SK-N-SH (cell line): ENCODE data around the gene MYO9B. TPM values are rescaled to one million over a fixed set of nuclear protein-coding genes. Genes with fewer than 3 reads are reported as not detected.

Experiments used
- CTCF ChIA-PET: fragments of 300-600, 350-600 bp; formaldehyde crosslinking; extraction: SDS; loops from one replicate; lab custom pipeline; 2021; lab: Yijun Ruan, JAX
- POLR2A ChIA-PET: fragments of 350-600 bp; sonication (Branson Sonifier 250); formaldehyde crosslinking; extraction: SDS; loops from one replicate; lab custom pipeline; 2020; ENCODE audit warnings: antibody characterized with exemption, inconsistent platforms; lab: Yijun Ruan, JAX
- DNase-seq: peaks from one replicate; pipeline ENCODE4 v3.0.0; 2012
- H2AFZ ChIP-seq: fragments of 200-600 bp; sonication (generic); 2 replicates; pipeline ENCODE4 v1.8.1; 2016; ENCODE audit warnings: antibody characterized with exemption, mild to moderate bottlenecking, low read depth
- H3F3A ChIP-seq: fragments of 200-600 bp; sonication (generic); replicated peaks from 2 replicates; pipeline ENCODE3; 2016; ENCODE audit warnings: antibody characterized with exemption, mild to moderate bottlenecking; ENCODE audit not compliant: insufficient read depth
- H3K27ac ChIP-seq, 2 experiments: fragments of 200-500 bp in 1 of 2; fragments of 200-600 bp in 1 of 2; sonication (Bioruptor generic) in 1 of 2; sonication (generic), shearing (Covaris generic) in 1 of 2; 2 replicates each; pipeline versions ENCODE4 v1.5.1 to v1.6.1; 2014 to 2016; ENCODE audit warnings: low read depth in 2 of 2, inconsistent platforms in 1 of 2, low read length in 1 of 2, mild to moderate bottlenecking in 1 of 2, mixed read lengths in 1 of 2
- H3K27me3 ChIP-seq: fragments of 200-600 bp; sonication (generic), shearing (Covaris generic); 2 replicates; pipeline ENCODE4 v1.6.1; 2016; ENCODE audit warnings: mixed run types; ENCODE audit not compliant: insufficient read depth
- H3K36me3 ChIP-seq, 2 experiments: fragments of 200-500 bp in 1 of 2; fragments of 200-600 bp in 1 of 2; sonication (Bioruptor generic) in 1 of 2; sonication (generic) in 1 of 2; replicated peaks in 1 of 2; 2 replicates each; pipeline versions ENCODE3 to v1.5.1; 2014 to 2016; ENCODE audit warnings: low read length in 1 of 2, mild to moderate bottlenecking in 1 of 2; ENCODE audit not compliant: insufficient read depth in 2 of 2, control insufficient read depth in 1 of 2
- H3K4me1 ChIP-seq, 2 experiments: fragments of 200-500 bp in 1 of 2; fragments of 200-600 bp in 1 of 2; sonication (Bioruptor generic) in 1 of 2; sonication (generic), shearing (Covaris generic) in 1 of 2; 2 replicates each; pipeline versions ENCODE4 v1.5.1 to v1.6.1; 2014 to 2016; ENCODE audit warnings: low read depth in 1 of 2, low read length in 1 of 2, mixed run types in 1 of 2; ENCODE audit not compliant: insufficient read depth in 2 of 2, control insufficient read depth in 1 of 2
- H3K4me2 ChIP-seq: fragments of 200-600 bp; sonication (generic), shearing (Covaris generic); 2 replicates; pipeline ENCODE4 v1.6.1; 2017; ENCODE audit warnings: mixed run types
- H3K4me3 ChIP-seq, 2 experiments: fragments of 200-500 bp in 1 of 2; fragments of 200-600 bp in 1 of 2; sonication (Bioruptor generic) in 1 of 2; sonication (generic), shearing (Covaris generic) in 1 of 2; 2 replicates each; pipeline versions ENCODE4 v1.5.1 to v1.8.1; 2014 to 2016; ENCODE audit warnings: low read depth in 2 of 2, inconsistent platforms in 1 of 2, low read length in 1 of 2, mild to moderate bottlenecking in 1 of 2, mixed read lengths in 1 of 2, moderate library complexity in 1 of 2
- H3K79me2 ChIP-seq: fragments of 200-600 bp; sonication (generic); 2 replicates; pipeline ENCODE4 v1.8.1; 2017; ENCODE audit warnings: mild to moderate bottlenecking; ENCODE audit not compliant: insufficient read depth
- H3K9ac ChIP-seq: fragments of 200-600 bp; sonication (generic); 2 replicates; pipeline ENCODE4 v1.6.1; 2017; ENCODE audit warnings: mixed run types
- H3K9me2 ChIP-seq: fragments of 200-600 bp; sonication (generic); 2 replicates; pipeline ENCODE4 v1.6.1; 2017; ENCODE audit warnings: mixed run types
- H3K9me3 ChIP-seq: fragments of 200-600 bp; sonication (generic); 2 replicates; pipeline ENCODE4 v1.6.1; 2017; ENCODE audit warnings: mixed run types, mild to moderate bottlenecking, moderate library complexity
- H4K20me1 ChIP-seq: fragments of 200-600 bp; sonication (generic); 2 replicates; pipeline ENCODE4 v1.6.1; 2017; ENCODE audit warnings: mild to moderate bottlenecking, mixed run types; ENCODE audit not compliant: insufficient read depth
- CTCF ChIP-seq: fragments of 200-600 bp; sonication (generic); IDR thresholded peaks from 2 replicates; pipeline ENCODE4 v1.6.1; 2017; ENCODE audit warnings: antibody characterized with exemption, mild to moderate bottlenecking, moderate library complexity
- ELF1 ChIP-seq: IDR thresholded peaks from 2 replicates; pipeline ENCODE4 v1.4.0; 2012
- EP300 ChIP-seq, 2 experiments: IDR thresholded peaks; 2 replicates each; pipeline versions ENCODE4 v1.4.0 to v1.6.1; 2012; ENCODE audit warnings: borderline replicate concordance in 1 of 2, low read depth in 1 of 2, low read length in 1 of 2
- EZH2phosphoT487 ChIP-seq: fragments of 200-600 bp; sonication (generic); IDR thresholded peaks from 2 replicates; pipeline ENCODE4 v1.6.1; 2017; ENCODE audit warnings: low read depth, mixed run types, mild to moderate bottlenecking, antibody characterized with exemption, moderate library complexity, borderline replicate concordance
- FOXJ3 ChIP-seq: sonication (generic); formaldehyde crosslinking; IDR thresholded peaks from 2 replicates; pipeline ENCODE4 v1.5.1; 2020; ENCODE audit warnings: mild to moderate bottlenecking, missing genetic modification reagents
- FOXM1 ChIP-seq: IDR thresholded peaks from 2 replicates; pipeline ENCODE4 v1.4.0; 2012; ENCODE audit warnings: low read depth, mild to moderate bottlenecking
- GABPA ChIP-seq: IDR thresholded peaks from 2 replicates; pipeline ENCODE4 v1.4.0; 2012; ENCODE audit warnings: low read depth, mild to moderate bottlenecking
- IRF3 ChIP-seq: fragments of 150-350 bp; IDR thresholded peaks from 2 replicates; pipeline ENCODE4 v1.6.1; 2016; ENCODE audit warnings: mild to moderate bottlenecking, low read depth, low read length
- JUND ChIP-seq: IDR thresholded peaks from 2 replicates; pipeline ENCODE4 v1.4.0; 2012
- MAX ChIP-seq: IDR thresholded peaks from 2 replicates; pipeline ENCODE4 v1.4.0; 2012; ENCODE audit warnings: low read depth
- MEF2A ChIP-seq: IDR thresholded peaks from 2 replicates; pipeline ENCODE4 v1.4.0; 2012; ENCODE audit warnings: low read depth, borderline replicate concordance
- MXI1 ChIP-seq: IDR thresholded peaks from 2 replicates; pipeline ENCODE4 v1.6.1; 2012; ENCODE audit warnings: mild to moderate bottlenecking, low read depth, low read length, improper control_type of control experiment
- NRF1 ChIP-seq: IDR thresholded peaks from 2 replicates; pipeline ENCODE4 v1.6.1; 2012; ENCODE audit warnings: low read depth, mild to moderate bottlenecking, low read length
- POLR2AphosphoS5 ChIP-seq: IDR thresholded peaks from 2 replicates; pipeline ENCODE4 v1.6.1; 2012; ENCODE audit warnings: low read depth, low read length
- RCOR1 ChIP-seq: fragments of 150-350 bp; IDR thresholded peaks from 2 replicates; pipeline ENCODE4 v1.6.1; 2017; ENCODE audit warnings: antibody characterized with exemption, low read length
- RFX5 ChIP-seq: IDR thresholded peaks from 2 replicates; pipeline ENCODE4 v1.6.1; 2012; ENCODE audit warnings: mild to moderate bottlenecking, improper control_type of control experiment, low read length
- RXRA ChIP-seq: IDR thresholded peaks from 2 replicates; pipeline ENCODE4 v1.4.0; 2012; ENCODE audit warnings: low read depth, mild to moderate bottlenecking, borderline replicate concordance
- TCF12 ChIP-seq: IDR thresholded peaks from 2 replicates; pipeline ENCODE4 v1.4.0; 2012
- USF2 ChIP-seq: fragments of 150-350 bp; IDR thresholded peaks from 2 replicates; pipeline ENCODE4 v1.6.1; 2017; ENCODE audit warnings: antibody characterized with exemption, low read length, low read depth, borderline replicate concordance
- ZBTB33 ChIP-seq: IDR thresholded peaks from 2 replicates; pipeline ENCODE4 v1.4.0; 2012; ENCODE audit warnings: low read depth, borderline replicate concordance
- WGBS: methylation state at CpG from one replicate; pipeline ENCODE4 v1.1.6; 2017; ENCODE audit warnings: low lambda C conversion rate; 5-methylcytosine and 5-hydroxymethylcytosine counted together
- polyA plus RNA-seq, 3 experiments: library from polyadenylated mRNA; depleted of rRNA; stranded (reverse); fragments of >200 nt; gene quantifications; 2 replicates each; pipeline ENCODE4 v1.2.3, GENCODE V29; 2012

MYO9B gene
- polyA plus RNA-seq, 1 of the 3 experiments (the other 2 are of a cell fraction) = 37.6 TPM

GRCh38 chr19:17098326-17098725 lies 22.7 kb downstream of the MYO9B start:
- Histone ChIP-seq H3K27ac (no peak overlapping the region), H2AFZ (no peak overlapping the region), H3K4me2 (no peak overlapping the region), H3F3A (no peaks in the 10 kb centered on the region), H3K9me2 (no peaks in the 10 kb centered on the region), H3K27me3 (no peaks in the 10 kb centered on the region), H3K36me3 (peaks cover 8 to 23% of the 10 kb centered on the region in 2 experiments), H3K4me1 (peaks cover 0 to 7% of the 10 kb centered on the region in 2 experiments; a peak in 1 of 4 replicates), H3K9ac (no peak overlapping the region), H3K4me3 (no peak overlapping the region), H3K79me2 (peaks cover 99% of the 10 kb centered on the region), H3K9me3 (no peaks in the 10 kb centered on the region), H4K20me1 (peaks cover 37% of the 10 kb centered on the region; the same call in 1 of the 2 replicates)
- ChIA-PET CTCF (no interaction called here), POLR2A (interaction anchor here (0.6 kb wide), 1 partner anchor 10 kb away, joined by 3 read pairs; no protein-coding TSS in a partner anchor)
- no peak for DNase-seq
- TF ChIP-seq MAX = no peak
- no peak for TF ChIP-seq USF2
- no peak for TF ChIP-seq FOXJ3 (CRISPR knock-in tag)
- no peak for TF ChIP-seq ZBTB33
- no peak for TF ChIP-seq MXI1
- TF ChIP-seq EZH2phosphoT487 = no peak
- no peak for TF ChIP-seq TCF12
- no peak for TF ChIP-seq MEF2A
- no peak for TF ChIP-seq CTCF
- TF ChIP-seq RFX5 = no peak
- TF ChIP-seq ELF1 = no peak
- no peak for TF ChIP-seq GABPA
- TF ChIP-seq RCOR1 = no peak
- TF ChIP-seq RXRA = no peak
- TF ChIP-seq POLR2AphosphoS5 = no peak
- TF ChIP-seq JUND = no peak
- no peak for TF ChIP-seq FOXM1
- TF ChIP-seq NRF1 = no peak
- no peak for TF ChIP-seq EP300 (IDR thresholded peaks at IDR 0.05; ENCODE audit: borderline replicate concordance in 1 of 2, low read depth in 1 of 2, low read length in 1 of 2)
- no peak for TF ChIP-seq IRF3
- WGBS = 97% methylated on average over 9 of the region's 9 CpGs
